D721Med (cell line): Measurements from ENCODE around the gene SPATA21.

Experiments used
- DNase-seq: peaks from one replicate; pipeline ENCODE4 v3.0.0; 2011; ENCODE audit warnings: low spot score; ENCODE audit not compliant: insufficient read length
- FAIRE-seq: peaks from 2 replicates; lab custom pipeline; 2011; peaks lifted over from hg19 to GRCh38; lab: Jason Lieb, UNC
- CTCF ChIP-seq: IDR thresholded peaks from 2 replicates; pipeline ENCODE4 v1.5.1; 2012; ENCODE audit warnings: mild to moderate bottlenecking, control low read depth; ENCODE audit not compliant: insufficient read depth; ENCODE audit errors: missing control alignments

Gene SPATA21

GRCh38 chr1:16440470-16441281 lies 3.5 kb upstream of the SPATA21 start, which contains the start of gene NECAP2:
TSS of gene NECAP2 (plus strand) at chr1:16440724. CDS start at chr1:16440762, 38 bp downstream.
- TF ChIP-seq CTCF, result peak; percentile 88
- peak; percentile 64 for DNase-seq
- FAIRE-seq, result no peak

GRCh38 chr1:16440131-16440469 lies 2.9 kb upstream of the SPATA21 start:
- FAIRE-seq (no peak), DNase-seq (no peak)
- no peak for TF ChIP-seq CTCF

- DNase-seq (no peak), FAIRE-seq (no peak)
- no peak for TF ChIP-seq CTCF
Observed at GRCh38 chr1:16438924-16439323, 1.7 kb upstream of the SPATA21 start.

GRCh38 chr1:16438516-16438915 lies 1.3 kb upstream of the SPATA21 start:
- DNase-seq (no peak), FAIRE-seq (no peak)
- no peak for TF ChIP-seq CTCF

DNA sequence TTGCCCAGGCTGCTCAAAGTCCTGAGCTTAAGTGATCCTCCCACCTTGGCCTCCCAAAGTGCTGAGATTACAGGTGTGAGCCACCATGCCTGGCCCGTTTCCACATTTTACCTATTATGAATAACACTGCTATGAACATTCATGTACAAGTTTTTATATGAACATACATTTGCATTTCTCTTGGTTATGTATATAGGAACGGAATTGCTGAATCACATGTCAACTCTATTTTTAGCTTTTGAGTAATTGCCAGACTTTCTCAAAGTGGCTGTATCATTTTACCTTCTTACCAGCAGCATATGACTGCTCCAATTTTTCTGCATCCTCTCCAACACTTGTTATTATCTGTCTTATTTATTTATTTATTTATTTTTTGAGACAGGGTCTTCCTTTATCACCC lies 2.7 kb downstream of the SPATA21 start:
- no peak for FAIRE-seq
- TF ChIP-seq CTCF, result no peak
- no peak for DNase-seq

GRCh38 chr1:16434007-16434406 lies 3.2 kb downstream of the SPATA21 start:
- no peak for FAIRE-seq
- no peak for TF ChIP-seq CTCF
- DNase-seq, result no peak

- no peak for DNase-seq
Observed at GRCh38 chr1:16433030-16433429, 4.2 kb downstream of the SPATA21 start.

More at GRCh38 chr1:16433030-16433429, 4.2 kb downstream of the SPATA21 start:
- FAIRE-seq, result no peak
- TF ChIP-seq CTCF, result no peak
